DMS153 treated with DMSO at 0.1 percent for 48 hours (cell line): ENCODE measurements around the gene FUT6.
"Not testable (repeated sequence)": the region's sequence is repeated elsewhere in the genome, so short reads cannot be mapped to it uniquely, and the experiment has no call there.

Experiments
- DNase-seq: peaks from one replicate; lab custom pipeline; 2025; ENCODE audit not compliant: unreplicated experiment; lab: John Stamatoyannopoulos, UW

The FUT6 gene

GRCh38 chr19:5857203-5858081 lies 17.9 kb upstream of the FUT6 start:
- no peak for DNase-seq

- DNase-seq = not testable (repeated sequence)
These were observed 15.6 kb upstream of the FUT6 start for GRCh38 chr19:5855151-5855550.

GRCh38 chr19:5854121-5854520 lies 14.6 kb upstream of the FUT6 start:
- not testable (repeated sequence) for DNase-seq

- peak; percentile 24 for DNase-seq
These were observed 11.8 kb upstream of the FUT6 start, which contains the start of gene FUT3 for GRCh38 chr19:5851302-5851701. Gene FUT3, minus strand, starts transcription at chr19:5851449.

- no peak for DNase-seq
These were observed 11.3 kb upstream of the FUT6 start for GRCh38 chr19:5850743-5851293.

GRCh38 chr19:5850189-5850588 lies 10.7 kb upstream of the FUT6 start:
- no peak for DNase-seq

GRCh38 chr19:5848621-5849020 lies 9.1 kb upstream of the FUT6 start:
- not testable (repeated sequence) for DNase-seq

GRCh38 chr19:5847846-5848245 lies 8.3 kb upstream of the FUT6 start:
- DNase-seq = not testable (repeated sequence)

GRCh38 chr19:5844456-5845433 lies 5.2 kb upstream of the FUT6 start:
- no peak for DNase-seq

GRCh38 chr19:5843295-5843927 lies 3.9 kb upstream of the FUT6 start:
- no peak for DNase-seq

GRCh38 chr19:5841735-5842111 lies 2.2 kb upstream of the FUT6 start:
- not testable (repeated sequence) for DNase-seq

GRCh38 chr19:5838353-5839064 lies 993 bp downstream of the FUT6 start:
- DNase-seq = no peak

- DNase-seq = no peak
These were observed 1.6 kb downstream of the FUT6 start for GRCh38 chr19:5837761-5838352.

GRCh38 chr19:5832527-5833216 lies 6.8 kb downstream of the FUT6 start:
- no peak for DNase-seq

GRCh38 chr19:5832061-5832460 lies 7.4 kb downstream of the FUT6 start:
- no peak for DNase-seq

- no peak for DNase-seq
These were observed 8.3 kb downstream of the FUT6 start for GRCh38 chr19:5831159-5831558.

- no peak for DNase-seq
These were observed 9.8 kb downstream of the FUT6 start for GRCh38 chr19:5829567-5830310.
